WTC11 (cell line): Measurements from ENCODE around the gene ANTXR2. TPM values are rescaled to one million over a fixed set of nuclear protein-coding genes. Genes with fewer than 3 reads are reported as not detected.

ENCODE experiments used
- ATAC-seq: fragments of 200-7000 bp; cut with Tn5 transposase; 2 replicates; pipeline ENCODE4 v1.10.0; 2021; ENCODE audit warnings: mild to moderate bottlenecking, moderate library complexity
- CTCF ChIA-PET: fragments of 300-600 bp; sonication (Branson Sonifier 250); formaldehyde crosslinking; loops from one replicate; lab custom pipeline; 2021; ENCODE audit warnings: antibody characterized with exemption; lab: Charles Lee
- POLR2A ChIA-PET: fragments of 350-600 bp; sonication (Branson Sonifier 250); formaldehyde crosslinking; loops from one replicate; lab custom pipeline; 2021; ENCODE audit warnings: antibody characterized with exemption; lab: Charles Lee
- DNase-seq: peaks from one replicate; pipeline ENCODE4 v3.0.0; 2021; ENCODE audit warnings: low spot score
- H3K27ac Mint-ChIP-seq: 2 replicates; pipeline ENCODE4 v1.8.0; 2021; ENCODE audit warnings: mixed read lengths
- H3K27me3 Mint-ChIP-seq: 2 replicates; pipeline ENCODE4 v1.8.0; 2021; ENCODE audit warnings: low read depth, mild to moderate bottlenecking, moderate library complexity, mixed read lengths
- H3K36me3 Mint-ChIP-seq: 2 replicates; pipeline ENCODE4 v1.8.0; 2021; ENCODE audit warnings: mixed read lengths
- H3K4me1 Mint-ChIP-seq: 2 replicates; pipeline ENCODE4 v1.8.0; 2022; ENCODE audit warnings: mixed read lengths
- H3K4me3 Mint-ChIP-seq: 2 replicates; pipeline ENCODE4 v1.8.0; 2021; ENCODE audit warnings: mild to moderate bottlenecking, moderate library complexity, mixed read lengths
- H3K9me3 Mint-ChIP-seq: 2 replicates; pipeline ENCODE4 v1.8.0; 2021; ENCODE audit warnings: mixed read lengths
- ESRRA ChIP-seq: sonication (generic); formaldehyde crosslinking; IDR thresholded peaks from 2 replicates; pipeline ENCODE4 v1.8.1; 2022; ENCODE audit warnings: mild to moderate bottlenecking, missing genetic modification reagents, borderline replicate concordance
- GABPB1 ChIP-seq: sonication (generic); formaldehyde crosslinking; IDR thresholded peaks from 2 replicates; pipeline ENCODE4 v1.8.1; 2023; ENCODE audit warnings: mild to moderate bottlenecking, missing genetic modification reagents
- GRHL2 ChIP-seq: fragments of 250-450 bp; sonication (Bioruptor Pico); IDR thresholded peaks from 2 replicates; pipeline ENCODE4 v1.8.0; 2022; ENCODE audit warnings: mild to moderate bottlenecking, moderate library complexity; ENCODE audit not compliant: insufficient replicate concordance, severe bottlenecking
- IRF2 ChIP-seq: sonication (generic); formaldehyde crosslinking; IDR thresholded peaks from 2 replicates; pipeline ENCODE4 v1.8.0; 2022; ENCODE audit warnings: low read depth, missing genetic modification reagents, borderline replicate concordance
- JAZF1 ChIP-seq: fragments of 250-450 bp; sonication (Bioruptor Pico); IDR thresholded peaks from 2 replicates; pipeline ENCODE4 v1.9.0; 2021; ENCODE audit warnings: moderate library complexity, mild to moderate bottlenecking, inconsistent platforms
- JUN ChIP-seq: sonication (generic); formaldehyde crosslinking; IDR thresholded peaks from 2 replicates; pipeline ENCODE4 v1.8.0; 2023; ENCODE audit warnings: mild to moderate bottlenecking, missing genetic modification reagents
- KAT7 ChIP-seq: sonication (generic); formaldehyde crosslinking; IDR thresholded peaks from 2 replicates; pipeline ENCODE4 v1.8.1; 2023; ENCODE audit warnings: missing genetic modification reagents, mild to moderate bottlenecking, borderline replicate concordance
- MYBL2 ChIP-seq: sonication (generic); formaldehyde crosslinking; IDR thresholded peaks from 2 replicates; pipeline ENCODE4 v1.8.1; 2023; ENCODE audit warnings: mild to moderate bottlenecking, moderate library complexity, missing genetic modification reagents
- NFATC4 ChIP-seq: fragments of 250-450 bp; sonication (Bioruptor Pico); IDR thresholded peaks from 2 replicates; pipeline ENCODE4 v1.9.0; 2021; ENCODE audit warnings: mild to moderate bottlenecking
- NR3C1 ChIP-seq: sonication (generic); formaldehyde crosslinking; conservative IDR thresholded peaks from 2 replicates; pipeline ENCODE4 v1.8.1; 2023; ENCODE audit warnings: low read depth, mild to moderate bottlenecking, missing genetic modification reagents
- RELA ChIP-seq: sonication (generic); formaldehyde crosslinking; IDR thresholded peaks from 2 replicates; pipeline ENCODE4 v1.8.1; 2022; ENCODE audit warnings: missing genetic modification reagents, mild to moderate bottlenecking, borderline replicate concordance
- SMAD3 ChIP-seq: sonication (generic); formaldehyde crosslinking; IDR thresholded peaks from 2 replicates; pipeline ENCODE4 v1.8.0; 2022; ENCODE audit warnings: missing genetic modification reagents, mild to moderate bottlenecking, borderline replicate concordance
- ZNF138 ChIP-seq: sonication (generic); formaldehyde crosslinking; conservative IDR thresholded peaks from 2 replicates; pipeline ENCODE4 v1.8.1; 2022; ENCODE audit warnings: mild to moderate bottlenecking, moderate library complexity, missing genetic modification reagents
- total RNA-seq: library from RNA; stranded (reverse); gene quantifications from 3 replicates; pipeline ENCODE4 v1.2.3, GENCODE V29; 2021
- TF ChIP-seq, protein P1 (sequence below): fragments of 200-600 bp; IDR thresholded peaks from 2 replicates; pipeline ENCODE4 v1.8.0; 2022; ENCODE audit warnings: antibody characterized with exemption
- TF ChIP-seq, protein P2 (sequence below): sonication (generic); formaldehyde crosslinking; IDR thresholded peaks from 2 replicates; pipeline ENCODE4 v1.8.0; 2023; ENCODE audit warnings: missing genetic modification reagents, mild to moderate bottlenecking, borderline replicate concordance
- TF ChIP-seq, protein P3 (sequence below): fragments of 250-450 bp; sonication (Bioruptor Pico); IDR thresholded peaks from 2 replicates; pipeline ENCODE4 v1.9.0; 2021; ENCODE audit warnings: mild to moderate bottlenecking, borderline replicate concordance

The ANTXR2 gene
- total RNA-seq, 1 experiment from 2014 or later: 9.9 TPM

DNA sequence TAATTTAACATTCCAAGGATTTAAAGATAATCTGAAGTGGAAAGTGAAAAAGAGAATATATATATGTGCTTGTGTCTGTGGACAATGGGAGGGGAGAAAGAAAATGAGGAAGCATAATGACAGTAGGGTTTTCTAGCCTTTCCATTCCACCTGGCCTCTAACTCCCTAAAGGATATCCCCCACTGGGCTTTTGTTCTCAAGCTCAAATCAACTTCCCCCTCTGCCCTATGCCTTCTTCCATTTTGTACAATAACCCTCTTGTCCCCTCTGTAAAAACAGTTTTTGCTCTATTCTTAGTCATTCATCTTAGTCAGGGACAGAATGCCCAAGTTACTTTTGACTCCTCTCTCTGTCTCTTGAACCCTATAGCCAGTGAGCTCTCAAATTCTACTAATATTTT lies 23.6 kb downstream of the ANTXR2 start:
- no peaks in the 10 kb centered on the region for H3K27me3 Mint-ChIP-seq
- ATAC-seq (peak; percentile 88), DNase-seq (no peak)
- H3K27ac Mint-ChIP-seq: no peak overlapping the region
- ChIA-PET CTCF (interaction anchor here (1.5 kb wide), 1 partner anchor 24 kb away, joined by 4 read pairs; the partner anchor contains the start of gene ANTXR2), POLR2A (no interaction called here)
- no peak overlapping the region for H3K4me3 Mint-ChIP-seq
- TF ChIP-seq ESRRA (CRISPR knock-in tag): no peak
- H3K36me3 Mint-ChIP-seq: no peaks in the 10 kb centered on the region
- H3K9me3 Mint-ChIP-seq: no peaks in the 10 kb centered on the region
- peaks cover 36% of the 10 kb centered on the region for H3K4me1 Mint-ChIP-seq

DNA sequence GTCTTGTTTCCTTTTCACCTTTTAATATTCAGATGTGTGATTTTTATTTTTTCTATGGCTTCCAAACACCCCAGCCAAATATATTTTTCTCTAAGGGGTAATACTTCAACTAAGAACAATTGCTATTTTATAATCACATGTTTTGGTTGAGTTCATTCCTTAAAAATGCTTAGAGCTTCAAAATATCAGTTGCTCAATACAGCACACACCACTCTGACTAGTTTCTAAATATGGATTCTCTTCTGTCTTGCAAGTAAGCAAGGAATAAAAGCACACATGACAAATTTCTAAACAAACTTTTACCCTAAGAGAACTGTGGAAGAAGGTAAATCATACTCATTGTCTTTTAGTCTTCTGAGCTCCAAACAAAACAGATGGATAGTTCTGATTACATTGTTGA lies 27.2 kb downstream of the ANTXR2 start:
- no peak for ATAC-seq
- CTCF ChIA-PET: no interaction called here

More for the DNA sequence above, 27.2 kb downstream of the ANTXR2 start:
- no peak overlapping the region for H3K4me3 Mint-ChIP-seq
- no peak for DNase-seq
- TF ChIP-seq JAZF1 (CRISPR knock-in tag) (no peak), NFATC4 (CRISPR knock-in tag) (no peak), KAT7 (no peak), MYBL2 (no peak), JUN (CRISPR knock-in tag) (no peak), ZNF138 (CRISPR knock-in tag) (no peak), RELA (CRISPR knock-in tag) (no peak), GABPB1 (CRISPR knock-in tag) (no peak), GRHL2 (CRISPR knock-in tag) (no peak), IRF2 (CRISPR knock-in tag) (no peak), SMAD3 (CRISPR knock-in tag) (no peak), NR3C1 (no peak)
- TF ChIP-seq, protein P1, sequence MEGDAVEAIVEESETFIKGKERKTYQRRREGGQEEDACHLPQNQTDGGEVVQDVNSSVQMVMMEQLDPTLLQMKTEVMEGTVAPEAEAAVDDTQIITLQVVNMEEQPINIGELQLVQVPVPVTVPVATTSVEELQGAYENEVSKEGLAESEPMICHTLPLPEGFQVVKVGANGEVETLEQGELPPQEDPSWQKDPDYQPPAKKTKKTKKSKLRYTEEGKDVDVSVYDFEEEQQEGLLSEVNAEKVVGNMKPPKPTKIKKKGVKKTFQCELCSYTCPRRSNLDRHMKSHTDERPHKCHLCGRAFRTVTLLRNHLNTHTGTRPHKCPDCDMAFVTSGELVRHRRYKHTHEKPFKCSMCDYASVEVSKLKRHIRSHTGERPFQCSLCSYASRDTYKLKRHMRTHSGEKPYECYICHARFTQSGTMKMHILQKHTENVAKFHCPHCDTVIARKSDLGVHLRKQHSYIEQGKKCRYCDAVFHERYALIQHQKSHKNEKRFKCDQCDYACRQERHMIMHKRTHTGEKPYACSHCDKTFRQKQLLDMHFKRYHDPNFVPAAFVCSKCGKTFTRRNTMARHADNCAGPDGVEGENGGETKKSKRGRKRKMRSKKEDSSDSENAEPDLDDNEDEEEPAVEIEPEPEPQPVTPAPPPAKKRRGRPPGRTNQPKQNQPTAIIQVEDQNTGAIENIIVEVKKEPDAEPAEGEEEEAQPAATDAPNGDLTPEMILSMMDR: no peak
- TF ChIP-seq, protein P2, sequence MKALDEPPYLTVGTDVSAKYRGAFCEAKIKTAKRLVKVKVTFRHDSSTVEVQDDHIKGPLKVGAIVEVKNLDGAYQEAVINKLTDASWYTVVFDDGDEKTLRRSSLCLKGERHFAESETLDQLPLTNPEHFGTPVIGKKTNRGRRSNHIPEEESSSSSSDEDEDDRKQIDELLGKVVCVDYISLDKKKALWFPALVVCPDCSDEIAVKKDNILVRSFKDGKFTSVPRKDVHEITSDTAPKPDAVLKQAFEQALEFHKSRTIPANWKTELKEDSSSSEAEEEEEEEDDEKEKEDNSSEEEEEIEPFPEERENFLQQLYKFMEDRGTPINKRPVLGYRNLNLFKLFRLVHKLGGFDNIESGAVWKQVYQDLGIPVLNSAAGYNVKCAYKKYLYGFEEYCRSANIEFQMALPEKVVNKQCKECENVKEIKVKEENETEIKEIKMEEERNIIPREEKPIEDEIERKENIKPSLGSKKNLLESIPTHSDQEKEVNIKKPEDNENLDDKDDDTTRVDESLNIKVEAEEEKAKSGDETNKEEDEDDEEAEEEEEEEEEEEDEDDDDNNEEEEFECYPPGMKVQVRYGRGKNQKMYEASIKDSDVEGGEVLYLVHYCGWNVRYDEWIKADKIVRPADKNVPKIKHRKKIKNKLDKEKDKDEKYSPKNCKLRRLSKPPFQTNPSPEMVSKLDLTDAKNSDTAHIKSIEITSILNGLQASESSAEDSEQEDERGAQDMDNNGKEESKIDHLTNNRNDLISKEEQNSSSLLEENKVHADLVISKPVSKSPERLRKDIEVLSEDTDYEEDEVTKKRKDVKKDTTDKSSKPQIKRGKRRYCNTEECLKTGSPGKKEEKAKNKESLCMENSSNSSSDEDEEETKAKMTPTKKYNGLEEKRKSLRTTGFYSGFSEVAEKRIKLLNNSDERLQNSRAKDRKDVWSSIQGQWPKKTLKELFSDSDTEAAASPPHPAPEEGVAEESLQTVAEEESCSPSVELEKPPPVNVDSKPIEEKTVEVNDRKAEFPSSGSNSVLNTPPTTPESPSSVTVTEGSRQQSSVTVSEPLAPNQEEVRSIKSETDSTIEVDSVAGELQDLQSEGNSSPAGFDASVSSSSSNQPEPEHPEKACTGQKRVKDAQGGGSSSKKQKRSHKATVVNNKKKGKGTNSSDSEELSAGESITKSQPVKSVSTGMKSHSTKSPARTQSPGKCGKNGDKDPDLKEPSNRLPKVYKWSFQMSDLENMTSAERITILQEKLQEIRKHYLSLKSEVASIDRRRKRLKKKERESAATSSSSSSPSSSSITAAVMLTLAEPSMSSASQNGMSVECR (CRISPR knock-in tag): no peak
- TF ChIP-seq, protein P3, sequence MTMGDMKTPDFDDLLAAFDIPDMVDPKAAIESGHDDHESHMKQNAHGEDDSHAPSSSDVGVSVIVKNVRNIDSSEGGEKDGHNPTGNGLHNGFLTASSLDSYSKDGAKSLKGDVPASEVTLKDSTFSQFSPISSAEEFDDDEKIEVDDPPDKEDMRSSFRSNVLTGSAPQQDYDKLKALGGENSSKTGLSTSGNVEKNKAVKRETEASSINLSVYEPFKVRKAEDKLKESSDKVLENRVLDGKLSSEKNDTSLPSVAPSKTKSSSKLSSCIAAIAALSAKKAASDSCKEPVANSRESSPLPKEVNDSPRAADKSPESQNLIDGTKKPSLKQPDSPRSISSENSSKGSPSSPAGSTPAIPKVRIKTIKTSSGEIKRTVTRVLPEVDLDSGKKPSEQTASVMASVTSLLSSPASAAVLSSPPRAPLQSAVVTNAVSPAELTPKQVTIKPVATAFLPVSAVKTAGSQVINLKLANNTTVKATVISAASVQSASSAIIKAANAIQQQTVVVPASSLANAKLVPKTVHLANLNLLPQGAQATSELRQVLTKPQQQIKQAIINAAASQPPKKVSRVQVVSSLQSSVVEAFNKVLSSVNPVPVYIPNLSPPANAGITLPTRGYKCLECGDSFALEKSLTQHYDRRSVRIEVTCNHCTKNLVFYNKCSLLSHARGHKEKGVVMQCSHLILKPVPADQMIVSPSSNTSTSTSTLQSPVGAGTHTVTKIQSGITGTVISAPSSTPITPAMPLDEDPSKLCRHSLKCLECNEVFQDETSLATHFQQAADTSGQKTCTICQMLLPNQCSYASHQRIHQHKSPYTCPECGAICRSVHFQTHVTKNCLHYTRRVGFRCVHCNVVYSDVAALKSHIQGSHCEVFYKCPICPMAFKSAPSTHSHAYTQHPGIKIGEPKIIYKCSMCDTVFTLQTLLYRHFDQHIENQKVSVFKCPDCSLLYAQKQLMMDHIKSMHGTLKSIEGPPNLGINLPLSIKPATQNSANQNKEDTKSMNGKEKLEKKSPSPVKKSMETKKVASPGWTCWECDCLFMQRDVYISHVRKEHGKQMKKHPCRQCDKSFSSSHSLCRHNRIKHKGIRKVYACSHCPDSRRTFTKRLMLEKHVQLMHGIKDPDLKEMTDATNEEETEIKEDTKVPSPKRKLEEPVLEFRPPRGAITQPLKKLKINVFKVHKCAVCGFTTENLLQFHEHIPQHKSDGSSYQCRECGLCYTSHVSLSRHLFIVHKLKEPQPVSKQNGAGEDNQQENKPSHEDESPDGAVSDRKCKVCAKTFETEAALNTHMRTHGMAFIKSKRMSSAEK (CRISPR knock-in tag): no peak
- H3K36me3 Mint-ChIP-seq: no peaks in the 10 kb centered on the region
- H3K4me1 Mint-ChIP-seq: peaks cover 19% of the 10 kb centered on the region
- H3K9me3 Mint-ChIP-seq: no peaks in the 10 kb centered on the region
- POLR2A ChIA-PET: no interaction called here
- no peak overlapping the region for H3K27ac Mint-ChIP-seq
- no peaks in the 10 kb centered on the region for H3K27me3 Mint-ChIP-seq
